NCI-H1436 treated with DMSO at 0.1 percent for 48 hours (cell line): ENCODE results near the gene CALHM5.

ENCODE experiments used
- DNase-seq: peaks from one replicate; lab custom pipeline; 2025; lab: John Stamatoyannopoulos, UW

Gene CALHM5

DNA sequence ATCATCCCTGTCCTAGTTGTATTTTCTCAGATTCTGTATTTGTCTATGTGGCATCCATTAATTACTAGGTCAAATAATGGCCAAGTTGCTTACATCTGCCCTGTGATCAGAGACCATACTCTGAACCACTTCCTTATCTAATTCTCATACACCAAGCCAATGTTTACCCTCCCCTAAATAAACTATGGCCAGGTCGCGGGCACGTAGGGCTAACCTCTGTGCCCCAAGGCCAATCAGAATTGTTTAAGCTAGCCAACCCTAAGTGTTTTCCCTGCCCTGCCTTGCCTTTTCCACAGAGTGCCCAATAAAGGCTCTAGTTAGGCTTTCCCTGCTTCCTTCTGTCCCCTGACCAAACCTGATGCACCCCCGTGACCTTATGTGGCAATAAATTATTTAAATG is 39.4 kb downstream of the CALHM5 start:
- DNase-seq = no peak

- no peak for DNase-seq
Measured at GRCh38 chr6:116553451-116553850, 42.0 kb downstream of the CALHM5 start, which contains the start of gene CALHM4. CALHM4 (plus strand) TSS chr6:116553751; CDS start chr6:116553794, 43 bp downstream.

DNA sequence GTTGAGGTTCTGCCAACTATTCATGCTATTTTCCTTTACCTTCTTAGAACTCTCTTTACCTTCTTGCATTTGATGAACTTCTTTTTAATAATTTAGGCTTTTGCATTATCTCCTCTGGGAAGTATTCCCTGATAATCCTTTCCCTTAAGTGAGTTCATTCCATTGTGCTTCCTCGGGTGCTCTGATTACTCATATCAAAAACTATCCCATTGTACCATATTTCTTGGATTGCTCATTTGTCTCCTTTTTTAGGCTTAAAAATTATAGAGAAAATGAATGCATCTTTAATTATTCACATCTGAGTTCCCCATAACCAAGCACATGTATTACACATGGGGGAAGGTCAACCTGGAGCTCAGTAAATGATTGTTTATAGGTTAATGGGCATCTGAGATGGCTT is 44.6 kb downstream of the CALHM5 start:
- no peak for DNase-seq

GRCh38 chr6:116556814-116557415 is 45.5 kb downstream of the CALHM5 start:
- no peak for DNase-seq

DNA sequence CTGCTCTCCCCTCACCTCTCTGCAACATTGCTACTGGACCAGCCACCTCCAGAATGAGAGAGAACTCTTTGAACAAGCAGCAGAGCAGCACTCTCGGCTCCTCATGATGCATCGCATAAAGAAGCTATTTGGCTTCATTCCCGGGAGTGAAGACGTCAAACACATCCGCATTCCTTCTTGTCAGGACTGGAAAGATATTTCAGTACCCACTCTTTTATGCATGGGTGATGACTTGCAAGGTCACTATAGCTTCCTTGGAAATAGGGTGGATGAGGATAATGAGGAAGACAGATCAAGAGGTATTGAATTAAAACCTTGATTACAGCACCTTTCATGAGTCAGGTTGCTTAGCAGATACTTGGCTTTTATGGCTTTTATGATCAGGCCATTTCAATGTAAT is 46.5 kb downstream of the CALHM5 start:
- DNase-seq = no peak

DNA sequence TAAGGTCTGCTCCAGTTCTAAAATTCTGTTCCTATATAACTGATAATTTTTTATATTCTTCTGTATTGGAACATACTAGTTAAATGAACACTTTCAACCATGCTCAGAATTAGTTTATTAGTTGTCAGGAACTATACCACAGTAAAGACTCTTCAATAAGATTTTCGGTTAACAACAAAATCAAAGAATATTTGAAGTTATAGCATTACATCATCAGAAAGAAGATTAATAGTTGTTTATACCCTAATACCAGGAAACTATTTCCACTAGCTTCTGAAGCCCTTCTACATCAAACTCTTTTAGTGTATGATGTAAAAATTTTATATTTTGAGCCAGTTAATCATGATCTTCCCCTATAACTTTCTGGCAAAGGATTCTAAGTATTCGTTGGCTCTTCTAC is 48.7 kb downstream of the CALHM5 start:
- DNase-seq = no peak

DNA sequence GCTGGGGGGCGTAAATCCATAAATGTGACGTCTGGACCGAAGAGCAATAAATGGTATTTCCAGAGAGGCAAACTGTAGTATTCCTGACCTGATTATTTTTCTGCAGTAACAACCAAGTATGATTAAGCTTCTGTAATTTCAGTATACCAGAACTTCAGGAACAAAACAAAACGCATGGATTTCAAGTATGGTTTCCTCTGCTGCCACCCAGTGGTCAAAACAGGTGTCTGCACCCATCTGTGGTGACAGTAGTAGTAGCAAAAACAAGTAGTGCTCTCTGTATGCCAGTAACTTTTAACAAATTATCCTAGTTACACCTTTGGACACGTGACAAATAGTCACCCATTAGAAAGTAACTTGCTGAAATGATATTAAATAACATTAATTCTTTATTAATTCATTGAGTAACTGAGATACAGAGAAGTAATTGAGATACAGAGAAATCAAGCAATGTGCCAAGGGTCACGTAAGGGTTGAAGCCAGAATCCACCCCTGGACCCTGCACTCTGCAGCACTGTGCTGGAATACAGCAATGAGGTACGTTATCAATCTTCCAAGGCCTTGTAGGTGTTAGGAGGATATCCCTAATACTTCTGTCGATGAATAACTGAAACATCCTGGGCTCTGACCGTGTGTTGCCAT is 50.1 kb downstream of the CALHM5 start:
- peak; percentile 32 for DNase-seq

DNA sequence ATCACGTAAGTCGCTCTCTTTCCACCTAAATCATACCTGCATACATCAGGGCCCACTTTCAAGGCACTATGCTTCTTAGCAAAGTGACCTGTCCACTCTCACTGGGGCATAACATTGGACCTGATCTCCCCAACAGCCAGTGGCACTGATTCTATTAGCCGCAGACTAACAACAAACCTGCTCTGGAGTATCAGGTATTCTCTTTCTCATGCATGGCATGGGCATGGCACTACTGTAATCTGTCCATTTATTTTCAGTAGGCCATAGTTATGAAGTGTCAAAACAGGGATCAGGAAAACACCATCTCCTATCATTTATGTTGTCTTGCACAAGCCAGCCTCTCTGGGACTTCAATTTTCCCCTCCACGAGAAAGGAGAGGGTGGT is 50.6 kb downstream of the CALHM5 start:
- DNase-seq = no peak

DNA sequence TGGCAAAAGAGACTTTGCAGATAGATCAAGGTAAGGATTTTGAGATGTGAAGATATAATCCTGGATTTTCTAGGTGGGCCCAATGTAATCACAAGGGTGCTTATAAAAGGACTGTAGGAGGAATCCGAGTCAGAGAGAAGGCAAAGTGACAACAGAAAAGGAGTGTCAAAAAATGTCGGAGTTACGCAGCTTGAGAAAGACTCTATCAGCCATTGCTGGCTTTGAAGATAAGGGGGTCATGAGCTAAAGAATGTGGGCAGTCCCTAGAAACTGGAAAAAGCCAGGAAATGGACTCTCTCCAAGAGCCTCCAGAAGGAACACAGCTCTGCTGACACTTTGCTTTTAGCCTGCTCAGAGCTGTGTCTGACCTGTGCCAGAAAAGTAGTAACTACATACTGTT is 51.2 kb downstream of the CALHM5 start:
- no peak for DNase-seq

- no peak for DNase-seq
Measured at GRCh38 chr6:116563830-116564229, 52.4 kb downstream of the CALHM5 start.

- no peak for DNase-seq
Measured at GRCh38 chr6:116564311-116564710, 52.9 kb downstream of the CALHM5 start.

DNA sequence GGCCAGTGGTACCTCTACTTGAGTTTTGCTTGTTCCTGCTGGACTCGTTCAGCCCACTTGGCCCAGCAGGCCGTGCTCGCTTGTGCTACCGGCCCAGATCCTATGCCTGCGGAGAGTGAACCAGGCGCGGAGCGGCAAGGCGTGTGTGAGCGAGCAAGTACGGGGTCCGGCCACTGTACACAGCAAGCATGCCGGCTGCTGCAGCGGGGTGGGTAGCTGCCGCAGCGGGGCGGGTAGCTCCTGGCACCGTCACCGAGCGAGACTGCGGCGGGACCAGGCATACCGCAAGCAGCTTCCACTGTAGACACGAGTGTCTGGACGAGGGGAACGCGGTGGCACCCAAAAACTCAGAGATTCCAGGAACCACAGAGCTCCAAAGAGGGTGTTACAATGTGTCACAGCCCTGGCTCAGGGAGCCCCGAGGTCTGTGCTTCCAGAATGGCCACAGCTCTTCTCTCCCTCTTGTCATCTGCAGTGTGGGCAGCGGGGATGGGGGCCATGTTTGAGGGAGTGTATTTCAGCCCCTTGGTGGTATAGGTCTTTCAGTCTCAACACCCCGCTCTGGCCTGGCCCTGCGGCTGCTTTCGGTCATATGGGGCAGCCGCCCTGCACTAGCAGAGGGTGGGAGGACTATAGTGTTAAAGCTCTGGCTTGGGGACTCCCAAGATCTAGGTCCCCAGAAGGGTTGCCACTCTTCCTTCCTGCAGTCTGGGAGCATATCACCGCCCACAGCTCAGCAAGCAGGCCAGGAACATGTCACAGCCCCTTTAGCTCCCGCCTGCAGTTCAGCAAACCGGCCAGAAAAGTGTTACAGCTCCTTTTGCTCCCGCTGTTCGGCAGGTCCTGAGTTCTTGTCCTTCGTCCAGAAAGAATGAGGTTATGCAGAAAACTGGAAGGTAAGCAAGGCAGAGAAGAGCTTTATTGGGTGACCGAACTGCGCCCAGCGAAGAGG is 53.8 kb downstream of the CALHM5 start:
- DNase-seq = no peak

- no peak for DNase-seq
Measured at GRCh38 chr6:116568111-116568510, 56.7 kb downstream of the CALHM5 start.

DNA sequence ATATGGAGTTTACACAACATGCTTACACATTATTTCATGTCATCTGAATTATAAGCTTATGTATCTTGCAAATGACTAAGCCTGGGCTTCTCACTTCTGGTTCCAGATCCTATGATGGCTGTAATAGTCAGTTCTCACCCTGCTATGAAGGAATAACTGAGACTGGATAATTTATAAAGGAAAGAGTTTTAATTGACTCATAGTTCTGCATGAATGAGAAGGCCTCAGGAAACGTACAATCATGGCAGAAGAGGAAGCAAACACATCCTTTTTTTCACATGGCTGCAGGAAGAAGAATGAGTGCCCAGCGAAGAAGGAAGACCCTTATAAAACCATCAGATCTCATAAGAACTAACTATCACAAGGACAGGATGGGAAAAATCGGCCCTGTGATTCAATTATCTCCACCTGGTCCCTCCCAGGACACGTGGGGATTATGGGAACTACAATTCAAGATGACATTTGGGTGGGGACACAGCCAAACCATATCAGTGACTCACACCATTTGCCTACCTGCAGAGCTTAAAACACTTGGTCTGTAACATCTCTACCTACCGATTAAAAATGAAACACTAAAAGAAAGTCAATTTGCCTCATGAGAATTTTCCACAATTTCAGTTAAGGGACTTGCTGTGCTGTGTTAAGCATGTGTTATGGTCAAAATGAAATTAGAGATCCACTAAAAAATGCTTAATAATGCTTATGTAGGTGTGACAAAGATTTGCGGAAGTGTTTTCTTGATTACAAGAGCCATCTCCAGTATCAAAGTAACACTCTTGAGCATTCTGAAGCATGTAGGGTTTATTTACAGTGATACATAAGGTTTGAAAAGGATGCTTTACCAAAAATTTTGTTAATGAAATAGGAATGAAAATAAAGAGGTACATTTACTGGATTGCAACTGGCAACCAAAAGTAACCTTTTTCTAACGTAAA is 57.6 kb downstream of the CALHM5 start:
- no peak for DNase-seq

GRCh38 chr6:116570856-116571682 is 59.6 kb downstream of the CALHM5 start, which contains the start of gene RWDD1:
RWDD1 (plus strand) TSS chr6:116571504; CDS start chr6:116571583, 79 bp downstream.
- peak; percentile 88 for DNase-seq

- DNase-seq = no peak
Measured at GRCh38 chr6:116571683-116572000, 60.2 kb downstream of the CALHM5 start.

- no peak for DNase-seq
Measured at GRCh38 chr6:116572162-116572561, 60.7 kb downstream of the CALHM5 start.
